Measurements from ENCODE around the gene CELSR1.

CELSR1 gene

GRCh38 chr22:46449974-46450745 is 87.3 kb downstream of the CELSR1 start:
- no peaks in the 10 kb centered on the region for H3K4me1 ChIP-seq (ENCODE audit: control insufficient read depth in 1 of 2, insufficient read depth in 1 of 2, low read depth in 1 of 2, low read length in 1 of 2)
- no peaks in the 10 kb centered on the region for H3K36me3 ChIP-seq
- TF ChIP-seq CTCF (IDR thresholded peaks at IDR 0.05) = no peak
- no peak overlapping the region for H3K27ac ChIP-seq
- H3K9me3 ChIP-seq = no peaks in the 10 kb centered on the region
- no peaks in the 10 kb centered on the region for H3K27me3 ChIP-seq
- H3K4me3 ChIP-seq (ENCODE audit: low read depth in 1 of 2, low read length in 1 of 2) = no peak overlapping the region

GRCh38 chr22:46449116-46449691 is 88.2 kb downstream of the CELSR1 start:
- Histone ChIP-seq H3K4me1 (ENCODE audit: control insufficient read depth in 1 of 2, insufficient read depth in 1 of 2, low read depth in 1 of 2, low read length in 1 of 2) (no peaks in the 10 kb centered on the region), H3K27me3 (no peaks in the 10 kb centered on the region), H3K9me3 (no peaks in the 10 kb centered on the region), H3K36me3 (no peaks in the 10 kb centered on the region), H3K27ac (no peak overlapping the region), H3K4me3 (ENCODE audit: low read depth in 1 of 2, low read length in 1 of 2) (no peak overlapping the region)
- TF ChIP-seq CTCF (IDR thresholded peaks at IDR 0.05) = no peak

- Histone ChIP-seq H3K36me3 (no peaks in the 10 kb centered on the region), H3K27me3 (no peaks in the 10 kb centered on the region), H3K27ac (no peak overlapping the region), H3K4me1 (ENCODE audit: control insufficient read depth in 1 of 2, insufficient read depth in 1 of 2, low read depth in 1 of 2, low read length in 1 of 2) (no peaks in the 10 kb centered on the region), H3K9me3 (no peaks in the 10 kb centered on the region), H3K4me3 (ENCODE audit: low read depth in 1 of 2, low read length in 1 of 2) (no peak overlapping the region)
- no peak for TF ChIP-seq CTCF (IDR thresholded peaks at IDR 0.05)
Measured at GRCh38 chr22:46448333-46448732, 89.1 kb downstream of the CELSR1 start.

GRCh38 chr22:46447906-46448305 is 89.5 kb downstream of the CELSR1 start:
- H3K4me1 ChIP-seq (ENCODE audit: control insufficient read depth in 1 of 2, insufficient read depth in 1 of 2, low read depth in 1 of 2, low read length in 1 of 2) = no peaks in the 10 kb centered on the region
- no peak overlapping the region for H3K4me3 ChIP-seq (ENCODE audit: low read depth in 1 of 2, low read length in 1 of 2)
- H3K27me3 ChIP-seq = no peaks in the 10 kb centered on the region
- H3K9me3 ChIP-seq = no peaks in the 10 kb centered on the region
- H3K27ac ChIP-seq = no peak overlapping the region
- no peak for TF ChIP-seq CTCF (IDR thresholded peaks at IDR 0.05)
- no peaks in the 10 kb centered on the region for H3K36me3 ChIP-seq

- no peak overlapping the region for H3K27ac ChIP-seq
- H3K36me3 ChIP-seq = no peaks in the 10 kb centered on the region
- TF ChIP-seq CTCF (IDR thresholded peaks at IDR 0.05) = no peak
- H3K27me3 ChIP-seq = no peaks in the 10 kb centered on the region
- H3K4me1 ChIP-seq (ENCODE audit: control insufficient read depth in 1 of 2, insufficient read depth in 1 of 2, low read depth in 1 of 2, low read length in 1 of 2) = no peaks in the 10 kb centered on the region
- no peak overlapping the region for H3K4me3 ChIP-seq (ENCODE audit: low read depth in 1 of 2, low read length in 1 of 2)
- H3K9me3 ChIP-seq = no peaks in the 10 kb centered on the region
Measured at GRCh38 chr22:46446799-46447198, 90.6 kb downstream of the CELSR1 start.
